ENCODE data around the gene NBDY.

Gene NBDY

GRCh38 chrX:56762707-56763555 lies 33.9 kb downstream of the NBDY start:
- no peak for ATAC-seq (ENCODE audit: insufficient read depth, low read depth)
- Histone ChIP-seq H3K27ac (ENCODE audit: low read length) (peak overlapping the region; percentile 47; the same call in 1 of the 2 replicates), H3K9ac (ENCODE audit: low read depth, low read length) (no peak overlapping the region)

GRCh38 chrX:56763556-56764152 lies 34.6 kb downstream of the NBDY start:
- DNase-seq = no peak
- peaks cover 50% of the 10 kb centered on the region for H3K4me1 ChIP-seq (ENCODE audit: insufficient read depth, low read length)
- H3K27ac ChIP-seq (ENCODE audit: low read length) = no peak overlapping the region
- H3K4me2 ChIP-seq (ENCODE audit: insufficient read depth, low read length) = peak overlapping the region; percentile 55; the same call in 1 of the 2 replicates
- H3K27me3 ChIP-seq (ENCODE audit: insufficient read depth, low read length, poor library complexity) = no peaks in the 10 kb centered on the region
- no peak for ATAC-seq (ENCODE audit: insufficient read depth, low read depth)
- H4K20me1 ChIP-seq (ENCODE audit: insufficient read depth, low read length) = peaks cover 19% of the 10 kb centered on the region
- 0 out of 2 replicates have a peak overlapping the region, but pooled peaks have one; percentile 24 for H3K9ac ChIP-seq (ENCODE audit: low read depth, low read length)
- peaks cover 18% of the 10 kb centered on the region for H3K36me3 ChIP-seq (ENCODE audit: insufficient read depth, low read length)
- no peak overlapping the region for H2AFZ ChIP-seq (ENCODE audit: low read depth, low read length)
- H3K4me3 ChIP-seq (ENCODE audit: low read depth in 1 of 2, low read length in 2 of 2) = no peak overlapping the region
- H3K79me2 ChIP-seq (ENCODE audit: insufficient read depth, low read length) = peaks cover 39% of the 10 kb centered on the region
- H3K9me3 ChIP-seq (ENCODE audit: insufficient read depth, low read length, severe bottlenecking) = no peaks in the 10 kb centered on the region
- no peak for TF ChIP-seq EZH2 (IDR thresholded peaks at IDR 0.05; ENCODE audit: borderline replicate concordance, low read depth, low read length, severe bottlenecking)
- TF ChIP-seq CTCF (IDR thresholded peaks at IDR 0.05; ENCODE audit: borderline replicate concordance, extremely low read depth, low read length, poor library complexity, severe bottlenecking) = no peak

More at GRCh38 chrX:56762707-56763555, 33.9 kb downstream of the NBDY start:
- H3K27me3 ChIP-seq (ENCODE audit: insufficient read depth, low read length, poor library complexity) = no peaks in the 10 kb centered on the region
- peaks cover 24% of the 10 kb centered on the region for H4K20me1 ChIP-seq (ENCODE audit: insufficient read depth, low read length)
- TF ChIP-seq EZH2 (IDR thresholded peaks at IDR 0.05; ENCODE audit: borderline replicate concordance, low read depth, low read length, severe bottlenecking) (no peak), CTCF (IDR thresholded peaks at IDR 0.05; ENCODE audit: borderline replicate concordance, extremely low read depth, low read length, poor library complexity, severe bottlenecking) (no peak)
- H3K4me3 ChIP-seq (ENCODE audit: low read depth in 1 of 2, low read length in 2 of 2) = no peak overlapping the region
- no peak for DNase-seq
- H3K4me2 ChIP-seq (ENCODE audit: insufficient read depth, low read length) = no peak overlapping the region
- H3K4me1 ChIP-seq (ENCODE audit: insufficient read depth, low read length) = peaks cover 50% of the 10 kb centered on the region
- H3K9me3 ChIP-seq (ENCODE audit: insufficient read depth, low read length, severe bottlenecking) = no peaks in the 10 kb centered on the region
- no peak overlapping the region for H2AFZ ChIP-seq (ENCODE audit: low read depth, low read length)
- H3K79me2 ChIP-seq (ENCODE audit: insufficient read depth, low read length) = peaks cover 43% of the 10 kb centered on the region
- H3K36me3 ChIP-seq (ENCODE audit: insufficient read depth, low read length) = peaks cover 18% of the 10 kb centered on the region

GRCh38 chrX:56764153-56764974 lies 35.3 kb downstream of the NBDY start:
- TF ChIP-seq CTCF (IDR thresholded peaks at IDR 0.05; ENCODE audit: borderline replicate concordance, extremely low read depth, low read length, poor library complexity, severe bottlenecking) (peak; percentile 73), EZH2 (IDR thresholded peaks at IDR 0.05; ENCODE audit: borderline replicate concordance, low read depth, low read length, severe bottlenecking) (no peak)
- Histone ChIP-seq H3K36me3 (ENCODE audit: insufficient read depth, low read length) (peaks cover 18% of the 10 kb centered on the region), H3K79me2 (ENCODE audit: insufficient read depth, low read length) (peaks cover 33% of the 10 kb centered on the region), H3K4me1 (ENCODE audit: insufficient read depth, low read length) (peaks cover 50% of the 10 kb centered on the region), H3K9ac (ENCODE audit: low read depth, low read length) (peak overlapping the region; percentile 45), H2AFZ (ENCODE audit: low read depth, low read length) (no peak overlapping the region), H3K9me3 (ENCODE audit: insufficient read depth, low read length, severe bottlenecking) (no peaks in the 10 kb centered on the region), H3K4me2 (ENCODE audit: insufficient read depth, low read length) (peak overlapping the region; percentile 55), H3K27ac (ENCODE audit: low read length) (peak overlapping the region; percentile 86), H4K20me1 (ENCODE audit: insufficient read depth, low read length) (peaks cover 19% of the 10 kb centered on the region), H3K4me3 (ENCODE audit: low read depth in 1 of 2, low read length in 2 of 2) (peak overlapping the region in 1 of 2 experiments; percentile 28; a peak in 1 of 4 replicates), H3K27me3 (ENCODE audit: insufficient read depth, low read length, poor library complexity) (no peaks in the 10 kb centered on the region)
- peak; percentile 78 for DNase-seq
- peak; percentile 70 for ATAC-seq (ENCODE audit: insufficient read depth, low read depth)

Measured in DND-41 (cell line).